GM12891 (cell line): ENCODE results near the gene MYL6B.
A peak's percentile ranks its signal among the peaks of the same experiment; 100 is the strongest.
"Not testable (repeated sequence)": the region's sequence is repeated elsewhere in the genome, so short reads cannot be mapped to it uniquely, and the experiment has no call there.

Source experiments
- DNase-seq: peaks from one replicate; pipeline ENCODE4 v3.0.0; 2011; ENCODE audit warnings: low spot score; ENCODE audit not compliant: insufficient read length
- FAIRE-seq: peaks from 2 replicates; lab custom pipeline; 2011; peaks lifted over from hg19 to GRCh38; lab: Jason Lieb, UNC
- PAX5 ChIP-seq: IDR thresholded peaks from 2 replicates; pipeline ENCODE4 v1.6.1; 2011; ENCODE audit warnings: low read length, moderate library complexity, mild to moderate bottlenecking; ENCODE audit not compliant: insufficient read depth, severe bottlenecking
- POLR2A ChIP-seq: IDR thresholded peaks from 2 replicates; pipeline ENCODE4 v1.6.1; 2011; ENCODE audit warnings: low read depth, low read length, control low read depth
- POLR2AphosphoS5 ChIP-seq: IDR thresholded peaks from 2 replicates; pipeline ENCODE4 v1.6.1; 2011; ENCODE audit warnings: low read depth, low read length, control low read depth
- POU2F2 ChIP-seq: IDR thresholded peaks from 2 replicates; pipeline ENCODE4 v1.6.1; 2011; ENCODE audit warnings: low read depth, mild to moderate bottlenecking, control low read depth, low read length, moderate library complexity
- SPI1 ChIP-seq: IDR thresholded peaks from 2 replicates; pipeline ENCODE4 v1.6.1; 2011; ENCODE audit warnings: low read depth, low read length, control low read depth
- TAF1 ChIP-seq: IDR thresholded peaks from 2 replicates; pipeline ENCODE4 v1.6.1; 2011; ENCODE audit warnings: low read depth, low read length, control low read depth

Gene MYL6B

GRCh38 chr12:56189099-56189917 is 36.9 kb downstream of the MYL6B start, which contains the start of gene SMARCC2:
Gene SMARCC2, minus strand, starts transcription at chr12:56189483. Its CDS starts 22 bp downstream, at chr12:56189461.
- peak; percentile 89 for DNase-seq
- TF ChIP-seq SPI1 = no peak
- TF ChIP-seq POLR2AphosphoS5 = peak; percentile 28; the same call in 1 of the 2 replicates
- TF ChIP-seq POU2F2 = no peak
- TF ChIP-seq TAF1 = no peak
- no peak for TF ChIP-seq PAX5
- peak; percentile 37; the same call in 1 of the 2 replicates for TF ChIP-seq POLR2A
- peak; percentile 87 for FAIRE-seq

GRCh38 chr12:56189918-56190694 is 37.7 kb downstream of the MYL6B start:
- TF ChIP-seq TAF1 = no peak
- peak; percentile 24 for TF ChIP-seq PAX5
- TF ChIP-seq POLR2AphosphoS5 = peak; percentile 32; the same call in 1 of the 2 replicates
- peak; percentile 85 for FAIRE-seq

DNA sequence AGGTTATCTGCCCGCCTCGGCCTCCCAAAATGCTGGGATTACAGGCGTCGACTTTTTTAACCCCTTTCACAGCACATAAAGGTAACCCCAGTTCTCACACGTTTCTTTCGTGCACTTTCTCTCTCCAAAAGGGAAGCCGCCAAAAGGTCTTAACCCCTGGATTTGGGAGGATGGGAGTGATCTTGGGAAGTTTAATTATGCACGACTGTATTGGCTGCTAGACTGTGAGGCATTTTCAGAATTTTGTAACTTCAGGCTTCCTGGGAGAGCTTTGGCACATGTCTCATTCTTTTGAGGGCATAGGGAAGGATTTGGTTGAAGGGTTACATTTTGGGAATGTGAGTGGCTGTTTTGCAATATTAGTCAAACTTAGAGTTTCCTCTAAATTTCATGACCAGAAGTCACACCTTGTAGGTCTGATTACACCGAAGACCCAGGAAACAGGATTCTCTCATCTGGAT is 38.3 kb downstream of the MYL6B start:
- DNase-seq (no peak), FAIRE-seq (no peak)
- TF ChIP-seq TAF1 (no peak), SPI1 (no peak), POU2F2 (no peak), POLR2A (no peak), PAX5 (no peak), POLR2AphosphoS5 (no peak)

More at GRCh38 chr12:56189918-56190694, 37.7 kb downstream of the MYL6B start:
- DNase-seq = peak; percentile 62

GRCh38 chr12:56192582-56192981 is 40.2 kb downstream of the MYL6B start:
- no peak for DNase-seq
- TF ChIP-seq PAX5 = no peak
- TF ChIP-seq SPI1 = no peak
- no peak for TF ChIP-seq TAF1
- TF ChIP-seq POLR2A = no peak
- TF ChIP-seq POLR2AphosphoS5 = no peak
- TF ChIP-seq POU2F2 = no peak
- no peak for FAIRE-seq

- TF ChIP-seq TAF1 = peak; percentile 60; the same call in 1 of the 2 replicates
- TF ChIP-seq POLR2A = peak; percentile 46; the same call in 1 of the 2 replicates
- 0 out of 2 replicates have a peak, but pooled peaks have one; percentile 38 for TF ChIP-seq POU2F2
- TF ChIP-seq SPI1 = no peak
- TF ChIP-seq POLR2AphosphoS5 = no peak
- no peak for TF ChIP-seq PAX5
- FAIRE-seq (peak; percentile 80), DNase-seq (peak; percentile 47)
Observed at GRCh38 chr12:56193025-56193578, 40.7 kb downstream of the MYL6B start.

DNA sequence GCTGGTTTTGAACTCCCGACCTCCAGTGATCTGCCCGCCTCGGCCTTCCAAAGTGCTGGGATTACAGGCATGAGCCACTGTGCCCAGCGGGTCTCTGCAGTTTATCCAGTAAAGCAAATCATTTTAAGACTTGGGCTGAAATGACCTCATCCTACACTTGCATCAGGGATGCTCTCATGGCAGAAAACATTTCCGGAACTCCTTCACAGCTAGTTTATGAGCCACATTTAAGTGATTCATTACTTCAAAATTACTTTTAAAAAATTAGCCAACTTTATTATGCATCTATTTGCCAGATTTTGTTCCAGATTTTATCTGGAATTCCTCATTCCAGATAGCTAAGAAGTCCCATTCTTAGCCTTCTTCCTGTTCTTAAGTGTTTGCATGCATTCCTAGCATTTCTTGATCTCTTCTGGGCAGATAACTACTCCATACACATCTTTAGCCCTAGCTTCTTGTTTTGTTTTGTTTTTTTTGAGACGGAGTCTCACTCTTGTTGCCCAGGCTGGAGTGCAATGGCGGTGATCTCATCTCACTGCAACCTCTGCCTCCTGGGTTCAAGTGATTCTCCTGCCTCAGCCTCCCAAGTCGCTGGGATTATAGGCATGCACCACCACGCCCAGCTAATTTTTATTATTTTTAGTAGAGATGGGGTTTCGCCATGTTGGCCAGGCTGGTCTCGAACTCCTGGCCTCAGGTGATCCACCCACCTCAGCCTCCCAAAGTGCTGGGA is 44.6 kb downstream of the MYL6B start:
- not testable (repeated sequence) for DNase-seq, FAIRE-seq

DNA sequence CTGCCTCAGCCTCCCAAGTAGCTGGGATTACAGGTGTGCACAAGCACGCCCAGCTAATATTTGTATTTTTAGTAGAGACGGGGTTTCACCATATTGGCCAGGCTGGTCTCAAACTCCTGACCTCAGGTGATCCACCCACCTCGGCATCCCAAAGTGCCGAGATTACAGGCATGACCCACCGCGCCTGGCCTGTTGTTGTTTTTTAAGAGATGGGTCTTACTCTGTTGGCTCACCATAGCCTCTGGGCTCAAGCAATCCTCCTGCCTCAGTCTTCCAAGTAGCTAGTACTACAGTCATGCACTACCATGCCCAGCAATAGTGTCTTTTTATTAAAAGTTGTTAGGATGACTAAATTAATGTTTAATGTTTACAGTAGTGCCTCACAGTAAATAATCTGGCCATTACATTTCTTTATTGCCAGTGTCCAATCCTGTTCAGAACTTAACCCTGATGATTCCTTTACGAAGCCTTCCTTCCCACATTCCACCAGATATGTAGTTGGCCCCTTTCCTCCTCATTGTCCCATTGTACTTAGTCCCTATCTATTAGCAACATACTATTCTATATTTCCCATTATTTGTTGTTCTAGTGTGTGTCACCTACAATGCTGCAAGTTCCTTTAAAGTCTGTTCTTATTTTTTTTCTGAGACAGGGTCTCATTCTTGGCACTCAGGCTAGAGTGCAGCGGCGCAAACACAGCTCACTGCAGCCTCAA is 45.7 kb downstream of the MYL6B start:
- TF ChIP-seq POLR2A (no peak), POLR2AphosphoS5 (no peak), POU2F2 (no peak), TAF1 (no peak), SPI1 (no peak), PAX5 (no peak)
- FAIRE-seq = no peak
- DNase-seq = no peak

DNA sequence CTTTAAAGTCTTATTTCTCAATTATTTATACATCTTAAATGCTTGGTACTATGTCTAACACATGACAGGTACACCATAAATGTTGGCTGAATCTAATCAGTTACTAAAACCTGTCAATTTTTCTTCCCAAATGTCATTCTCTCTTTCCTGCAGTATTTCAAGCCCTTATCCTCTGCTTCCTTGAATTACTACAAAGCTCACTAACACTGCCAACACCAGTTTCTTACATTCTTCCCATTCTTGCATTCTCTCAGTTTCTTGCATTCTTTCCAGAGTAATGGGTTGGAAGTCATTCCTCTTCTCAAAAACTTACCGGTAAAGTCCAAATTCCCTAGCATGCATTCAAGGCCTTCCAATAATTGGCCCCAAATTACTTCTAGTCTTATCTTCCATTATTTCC is 46.4 kb downstream of the MYL6B start:
- no peak for DNase-seq
- TF ChIP-seq POLR2AphosphoS5 = no peak
- TF ChIP-seq POLR2A = no peak
- TF ChIP-seq POU2F2 = no peak
- no peak for TF ChIP-seq TAF1
- no peak for TF ChIP-seq PAX5
- no peak for TF ChIP-seq SPI1
- no peak for FAIRE-seq

DNA sequence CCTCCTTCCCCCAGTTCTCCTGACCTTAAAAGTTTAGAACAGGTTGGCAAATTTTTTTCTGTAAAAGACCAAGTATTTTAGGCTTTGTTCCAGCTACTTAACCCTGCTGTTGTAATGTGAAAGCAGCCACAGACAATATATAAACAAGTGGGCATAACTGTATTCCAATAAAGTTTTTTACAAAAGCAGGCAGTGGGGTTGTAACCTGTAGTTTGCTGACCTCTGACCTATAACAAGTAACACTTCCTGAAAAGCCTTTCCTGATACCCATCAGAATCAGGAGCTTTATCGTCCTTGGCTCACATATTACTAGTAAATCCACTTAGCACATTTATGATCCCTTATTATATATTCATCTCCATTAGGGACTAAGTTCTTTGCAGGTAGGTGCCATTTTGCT is 50.0 kb downstream of the MYL6B start:
- DNase-seq (no peak), FAIRE-seq (no peak)
- TF ChIP-seq TAF1 (no peak), POU2F2 (no peak), SPI1 (no peak), POLR2AphosphoS5 (no peak), PAX5 (no peak), POLR2A (no peak)

- no peak for TF ChIP-seq POLR2A
- no peak for TF ChIP-seq SPI1
- TF ChIP-seq POLR2AphosphoS5 = no peak
- TF ChIP-seq POU2F2 = no peak
- no peak for TF ChIP-seq TAF1
- TF ChIP-seq PAX5 = no peak
- FAIRE-seq (no peak), DNase-seq (no peak)
Observed at GRCh38 chr12:56202838-56203237, 50.5 kb downstream of the MYL6B start.
